Measurements from ENCODE around the gene IPCEF1. TPM values are rescaled to one million over a fixed set of nuclear protein-coding genes. Genes with fewer than 3 reads are reported as not detected.
A peak's percentile ranks its signal among the peaks of the same experiment; 100 is the strongest.
"Not testable (repeated sequence)": the region's sequence is repeated elsewhere in the genome, so short reads cannot be mapped to it uniquely, and the experiment has no call there.

IPCEF1 gene
- polyA plus RNA-seq, 1 experiment, result 0.35 TPM

GRCh38 chr6:154206141-154206540 is 150.5 kb downstream of the IPCEF1 start:
- DNase-seq (ENCODE audit: low read depth, low spot score), result no peak
- ChIA-PET POLR2A (no interaction called here), CTCF (no interaction called here)
- no peak for TF ChIP-seq CTCF (IDR thresholded peaks at IDR 0.05; ENCODE audit: low read depth, low read length)
- Histone ChIP-seq H3K27ac (ENCODE audit: low read depth, low read length) (no peak overlapping the region), H3K27me3 (ENCODE audit: control insufficient read depth, insufficient read depth, low read length) (no peaks in the 10 kb centered on the region), H3K4me3 (ENCODE audit: low read depth, low read length) (no peak overlapping the region), H3K9me3 (ENCODE audit: control insufficient read depth, insufficient read depth, low read length) (no peaks in the 10 kb centered on the region)

- ChIA-PET CTCF (no interaction called here), POLR2A (no interaction called here)
- Histone ChIP-seq H3K27ac (ENCODE audit: low read depth, low read length) (no peak overlapping the region), H3K4me3 (ENCODE audit: low read depth, low read length) (no peak overlapping the region), H3K27me3 (ENCODE audit: control insufficient read depth, insufficient read depth, low read length) (no peaks in the 10 kb centered on the region), H3K9me3 (ENCODE audit: control insufficient read depth, insufficient read depth, low read length) (no peaks in the 10 kb centered on the region)
- no peak for DNase-seq (ENCODE audit: low read depth, low spot score)
- TF ChIP-seq CTCF (IDR thresholded peaks at IDR 0.05; ENCODE audit: low read depth, low read length), result no peak
These were observed 153.6 kb downstream of the IPCEF1 start for GRCh38 chr6:154202958-154203357.

GRCh38 chr6:154202339-154202738 is 154.3 kb downstream of the IPCEF1 start:
- H3K9me3 ChIP-seq (ENCODE audit: control insufficient read depth, insufficient read depth, low read length), result no peaks in the 10 kb centered on the region
- H3K27me3 ChIP-seq (ENCODE audit: control insufficient read depth, insufficient read depth, low read length), result no peaks in the 10 kb centered on the region
- DNase-seq (ENCODE audit: low read depth, low spot score), result no peak
- POLR2A ChIA-PET, result no interaction called here
- no peak for TF ChIP-seq CTCF (IDR thresholded peaks at IDR 0.05; ENCODE audit: low read depth, low read length)
- CTCF ChIA-PET, result no interaction called here
- H3K27ac ChIP-seq (ENCODE audit: low read depth, low read length), result no peak overlapping the region
- no peak overlapping the region for H3K4me3 ChIP-seq (ENCODE audit: low read depth, low read length)

- DNase-seq (ENCODE audit: low read depth, low spot score); H3K27ac ChIP-seq (ENCODE audit: low read depth, low read length); H3K4me3 ChIP-seq (ENCODE audit: low read depth, low read length); H3K9me3 ChIP-seq (ENCODE audit: control insufficient read depth, insufficient read depth, low read length); POLR2A ChIA-PET; H3K27me3 ChIP-seq (ENCODE audit: control insufficient read depth, insufficient read depth, low read length); CTCF ChIA-PET: not testable (repeated sequence)
These were observed 154.9 kb downstream of the IPCEF1 start for GRCh38 chr6:154201688-154202087.

- peak; percentile 16 for DNase-seq (ENCODE audit: low read depth, low spot score)
- Histone ChIP-seq H3K9me3 (ENCODE audit: control insufficient read depth, insufficient read depth, low read length) (no peaks in the 10 kb centered on the region), H3K27me3 (ENCODE audit: control insufficient read depth, insufficient read depth, low read length) (no peaks in the 10 kb centered on the region), H3K27ac (ENCODE audit: low read depth, low read length) (no peak overlapping the region), H3K4me3 (ENCODE audit: low read depth, low read length) (no peak overlapping the region)
- TF ChIP-seq CTCF (IDR thresholded peaks at IDR 0.05; ENCODE audit: low read depth, low read length), result no peak
- CTCF ChIA-PET, result interaction anchor here (1.3 kb wide), 1 partner anchor 40 kb away, joined by 4 read pairs; no protein-coding TSS in a partner anchor
- POLR2A ChIA-PET, result no interaction called here
These were observed 159.3 kb downstream of the IPCEF1 start for GRCh38 chr6:154197196-154197860.

Data from AG04450 (cell line).